Measurements from ENCODE around the gene KRT9. TPM values are rescaled to one million over a fixed set of nuclear protein-coding genes. Genes with fewer than 3 reads are reported as not detected.

KRT9 gene
- total RNA-seq, 2 donors from 2014 or later: not detected

DNA sequence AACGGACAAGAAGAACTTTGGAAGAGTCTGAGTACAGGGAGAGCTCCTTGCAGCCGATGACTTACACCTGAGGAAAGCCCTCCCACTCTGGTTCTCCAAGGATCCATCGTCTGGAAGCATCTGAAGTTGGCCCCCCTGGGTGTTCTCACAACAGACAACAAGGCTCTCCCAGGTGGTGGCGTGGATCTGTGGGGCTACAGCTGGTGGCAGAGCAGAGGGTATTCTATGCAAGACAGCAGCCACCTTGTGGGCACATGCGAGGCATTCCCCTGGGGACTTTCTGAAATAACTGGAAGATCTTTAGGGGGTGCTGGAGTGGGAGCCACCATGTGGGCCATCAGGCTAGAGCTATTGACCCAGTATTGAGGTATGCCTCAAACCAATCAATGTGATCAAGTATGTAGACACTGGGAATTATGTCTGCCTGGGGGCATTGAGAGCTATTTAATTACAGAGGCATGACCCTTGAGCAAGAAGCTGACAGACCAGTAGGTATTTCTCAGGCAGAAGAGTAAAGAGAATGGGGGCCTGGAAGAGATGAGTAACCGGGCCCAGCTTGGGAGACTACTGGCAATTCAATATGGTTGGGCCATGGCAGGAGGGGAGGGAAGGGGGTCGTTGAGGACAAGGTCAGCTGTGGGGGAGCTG, 36.8 kb downstream of the KRT9 start:
- no peak overlapping the region for H3K27ac ChIP-seq
- intact Hi-C loops (cut with DNase I): no loop called here
- TF ChIP-seq, protein P1, sequence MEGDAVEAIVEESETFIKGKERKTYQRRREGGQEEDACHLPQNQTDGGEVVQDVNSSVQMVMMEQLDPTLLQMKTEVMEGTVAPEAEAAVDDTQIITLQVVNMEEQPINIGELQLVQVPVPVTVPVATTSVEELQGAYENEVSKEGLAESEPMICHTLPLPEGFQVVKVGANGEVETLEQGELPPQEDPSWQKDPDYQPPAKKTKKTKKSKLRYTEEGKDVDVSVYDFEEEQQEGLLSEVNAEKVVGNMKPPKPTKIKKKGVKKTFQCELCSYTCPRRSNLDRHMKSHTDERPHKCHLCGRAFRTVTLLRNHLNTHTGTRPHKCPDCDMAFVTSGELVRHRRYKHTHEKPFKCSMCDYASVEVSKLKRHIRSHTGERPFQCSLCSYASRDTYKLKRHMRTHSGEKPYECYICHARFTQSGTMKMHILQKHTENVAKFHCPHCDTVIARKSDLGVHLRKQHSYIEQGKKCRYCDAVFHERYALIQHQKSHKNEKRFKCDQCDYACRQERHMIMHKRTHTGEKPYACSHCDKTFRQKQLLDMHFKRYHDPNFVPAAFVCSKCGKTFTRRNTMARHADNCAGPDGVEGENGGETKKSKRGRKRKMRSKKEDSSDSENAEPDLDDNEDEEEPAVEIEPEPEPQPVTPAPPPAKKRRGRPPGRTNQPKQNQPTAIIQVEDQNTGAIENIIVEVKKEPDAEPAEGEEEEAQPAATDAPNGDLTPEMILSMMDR (IDR thresholded peaks at IDR 0.05): no peak
- H3K9me3 ChIP-seq: no peaks in the 10 kb centered on the region
- no peak overlapping the region for H3K4me3 ChIP-seq
- H3K9ac ChIP-seq (ENCODE audit: low read depth in 2 of 2, low read length in 2 of 2): no peak overlapping the region
- H3K27me3 ChIP-seq: no peaks in the 10 kb centered on the region
- no peak for DNase-seq
- no peaks in the 10 kb centered on the region for H3K36me3 ChIP-seq
- H3K4me1 ChIP-seq: peaks cover 4% of the 10 kb centered on the region

DNA sequence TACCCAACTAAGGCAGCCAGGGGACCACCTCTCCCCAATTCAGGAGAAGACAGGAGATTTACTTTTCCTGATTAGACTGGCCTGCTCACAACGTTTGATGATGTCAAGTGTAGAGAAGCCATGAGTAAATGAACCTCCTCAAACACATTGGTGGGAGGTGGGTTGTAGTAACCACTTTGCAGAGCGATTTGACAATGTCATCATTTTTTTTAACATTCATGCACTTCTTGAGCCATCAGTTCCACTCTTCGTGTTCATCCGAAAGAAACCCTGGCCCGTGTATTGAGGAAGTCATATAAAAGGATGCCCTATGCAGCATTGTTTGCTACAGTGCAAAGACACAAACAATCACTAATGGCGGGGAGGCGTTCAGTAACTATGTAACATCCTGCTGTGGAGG, 38.2 kb downstream of the KRT9 start:
- H3K4me1 ChIP-seq: peaks cover 4% of the 10 kb centered on the region
- peaks cover under 1% of the 10 kb centered on the region for H3K27me3 ChIP-seq
- H3K9me3 ChIP-seq: no peaks in the 10 kb centered on the region
- intact Hi-C loops (cut with DNase I): no loop called here
- TF ChIP-seq, protein P1 (IDR thresholded peaks at IDR 0.05): no peak
- H3K27ac ChIP-seq: no peak overlapping the region
- DNase-seq: no peak
- H3K9ac ChIP-seq (ENCODE audit: low read depth in 2 of 2, low read length in 2 of 2): no peak overlapping the region
- no peaks in the 10 kb centered on the region for H3K36me3 ChIP-seq
- no peak overlapping the region for H3K4me3 ChIP-seq

DNA sequence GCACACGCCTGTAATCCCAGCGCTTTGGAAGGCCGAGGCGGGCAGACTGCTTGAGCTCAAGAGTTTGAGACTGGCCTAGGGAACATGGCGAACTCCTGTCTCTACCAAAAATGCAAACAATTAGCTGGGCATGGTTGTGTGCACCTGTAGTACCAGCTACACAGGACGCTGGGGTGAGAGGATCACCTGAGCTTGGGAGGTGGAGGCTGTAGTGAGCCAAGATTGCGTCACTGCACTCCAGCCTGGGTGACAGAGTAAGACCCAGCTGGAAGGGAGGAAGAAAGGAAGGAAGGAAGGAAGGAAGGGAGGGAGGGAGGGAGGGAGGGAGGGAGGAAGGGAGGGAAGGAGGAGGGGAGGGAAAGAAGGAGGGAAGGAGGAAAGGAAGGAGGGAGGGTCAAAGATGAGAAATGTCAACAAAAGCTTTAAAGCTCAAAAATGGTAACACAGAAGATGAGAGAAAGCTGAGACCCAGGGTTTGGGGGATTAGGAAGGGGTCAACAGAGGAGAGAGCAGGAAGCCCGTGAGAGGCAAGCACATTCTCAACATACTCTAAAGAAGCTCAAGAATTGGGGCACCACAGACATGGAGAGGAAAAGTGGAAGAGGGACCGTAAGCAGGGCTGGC, 38.8 kb downstream of the KRT9 start:
- Histone ChIP-seq H3K27me3 (peaks cover 6% of the 10 kb centered on the region), H3K4me3 (no peak overlapping the region), H3K9me3 (no peaks in the 10 kb centered on the region), H3K9ac (ENCODE audit: low read depth in 2 of 2, low read length in 2 of 2) (no peak overlapping the region), H3K4me1 (peaks cover 4% of the 10 kb centered on the region), H3K27ac (no peak overlapping the region), H3K36me3 (no peaks in the 10 kb centered on the region)
- DNase-seq: no peak
- intact Hi-C loops (cut with DNase I): no loop called here
- TF ChIP-seq, protein P1 (IDR thresholded peaks at IDR 0.05): no peak

DNA sequence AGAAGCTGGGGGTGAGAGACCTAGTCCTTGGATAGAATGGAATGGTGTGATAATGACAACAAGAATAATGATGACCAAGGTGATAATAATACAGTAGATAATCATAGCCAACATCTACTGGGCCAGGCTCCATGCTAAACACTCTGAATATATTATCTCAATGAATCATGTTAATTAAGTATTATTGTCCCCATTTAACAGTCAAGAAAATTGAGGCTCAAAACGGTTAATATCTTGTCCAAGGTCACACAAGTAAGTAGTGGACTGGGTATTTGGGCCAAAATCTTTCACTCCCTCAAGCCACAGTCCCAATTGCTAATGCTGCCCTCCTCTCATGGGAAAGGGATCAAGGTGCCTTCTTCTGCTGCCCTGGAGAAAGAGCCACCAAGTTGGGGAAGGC, 39.9 kb downstream of the KRT9 start:
- Histone ChIP-seq H3K4me1 (peaks cover 4% of the 10 kb centered on the region), H3K4me3 (no peak overlapping the region), H3K36me3 (no peaks in the 10 kb centered on the region), H3K9me3 (no peaks in the 10 kb centered on the region), H3K27me3 (peaks cover 15% of the 10 kb centered on the region), H3K27ac (no peak overlapping the region), H3K9ac (ENCODE audit: low read depth in 2 of 2, low read length in 2 of 2) (no peak overlapping the region)
- intact Hi-C loops (cut with DNase I): no loop called here
- no peak for DNase-seq
- TF ChIP-seq, protein P1 (IDR thresholded peaks at IDR 0.05): no peak

DNA sequence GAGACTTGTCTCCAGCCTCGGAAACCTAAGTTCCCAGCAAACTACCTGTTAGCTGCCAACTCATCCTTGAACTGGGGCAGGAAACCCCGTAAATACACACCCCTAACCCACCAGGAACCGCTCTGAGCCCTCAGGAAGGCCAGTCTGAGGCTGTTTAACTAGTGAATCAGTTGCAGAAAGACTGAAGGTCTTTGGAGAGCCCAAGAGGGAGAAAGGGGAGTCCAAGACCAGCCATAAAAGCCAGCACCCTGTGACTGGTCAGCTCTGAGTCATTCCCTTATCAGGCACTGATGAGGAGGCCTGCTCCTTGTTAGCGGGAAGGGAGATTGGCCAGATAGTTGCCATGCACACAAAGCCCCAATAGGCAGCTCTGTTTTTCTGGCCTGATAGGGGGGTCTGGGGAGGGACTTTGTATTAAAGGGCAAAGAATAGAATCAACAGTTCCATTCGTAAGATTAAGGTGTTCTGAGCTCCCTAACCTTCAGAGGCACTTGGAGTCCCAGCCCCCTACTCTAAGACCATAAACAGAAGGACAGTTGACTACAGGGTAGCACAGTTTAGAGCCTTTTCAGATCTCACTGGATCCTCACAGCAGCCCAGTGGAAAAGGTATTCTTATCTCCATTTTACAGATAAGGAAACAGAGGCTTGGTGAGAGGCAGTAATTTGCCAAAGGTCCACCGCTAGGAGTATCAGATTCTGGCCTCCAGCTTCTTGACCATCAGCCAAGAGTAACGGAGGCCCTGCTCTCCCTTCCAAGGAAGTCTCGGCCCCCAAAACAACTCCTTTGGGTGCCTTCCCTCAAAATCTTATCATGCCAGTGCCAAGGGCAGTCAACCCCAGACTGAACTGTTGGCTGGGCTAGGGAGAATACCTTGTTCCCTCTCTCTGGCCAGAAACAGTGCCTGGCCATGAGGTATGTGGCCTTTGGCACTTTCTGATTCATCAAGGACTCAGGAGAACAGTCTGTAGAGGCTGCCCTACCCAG, 41.5 kb downstream of the KRT9 start:
- peaks cover 15% of the 10 kb centered on the region for H3K27me3 ChIP-seq
- H3K4me1 ChIP-seq: no peaks in the 10 kb centered on the region
- H3K9ac ChIP-seq (ENCODE audit: low read depth in 2 of 2, low read length in 2 of 2): peak overlapping the region in 1 of 2 donors; percentile 92
- no peaks in the 10 kb centered on the region for H3K36me3 ChIP-seq
- DNase-seq: peak; percentile 65
- TF ChIP-seq, protein P1 (IDR thresholded peaks at IDR 0.05): no peak
- intact Hi-C loops (cut with DNase I): no loop called here
- H3K27ac ChIP-seq: peak overlapping the region; percentile 88
- no peaks in the 10 kb centered on the region for H3K9me3 ChIP-seq
- no peak overlapping the region for H3K4me3 ChIP-seq
